Measurements from ENCODE around the gene MCM5. TPM values are rescaled to one million over a fixed set of nuclear protein-coding genes. Genes with fewer than 3 reads are reported as not detected.
A peak's percentile ranks its signal among the peaks of the same experiment; 100 is the strongest.

Gene MCM5
- total RNA-seq, 1 donor from 2014 or later = 8.3 TPM

GRCh38 chr22:35406443-35406842 is 6.5 kb downstream of the MCM5 start:
- Histone ChIP-seq H3K27me3 (ENCODE audit: low read depth) (no peaks in the 10 kb centered on the region), H3K4me1 (no peaks in the 10 kb centered on the region), H3K9me3 (replicated peaks) (no peaks in the 10 kb centered on the region), H3K4me3 (no peak overlapping the region), H3K27ac (replicated peaks) (no peak overlapping the region), H3K36me3 (peaks cover 84% of the 10 kb centered on the region)
- intact Hi-C loops (cut with micrococcal nuclease) = loop anchor here (10.0 kb wide), 1 partner anchor 52 kb away; no protein-coding TSS in a partner anchor
- no peak for TF ChIP-seq CTCF (IDR thresholded peaks at IDR 0.05; ENCODE audit: borderline replicate concordance)
- DNase-seq = no peak

GRCh38 chr22:35407362-35407761 is 7.4 kb downstream of the MCM5 start:
- peaks cover 93% of the 10 kb centered on the region for H3K36me3 ChIP-seq
- DNase-seq = no peak
- no peak overlapping the region for H3K27ac ChIP-seq (replicated peaks)
- H3K9me3 ChIP-seq (replicated peaks) = no peaks in the 10 kb centered on the region
- no peak for TF ChIP-seq CTCF (IDR thresholded peaks at IDR 0.05; ENCODE audit: borderline replicate concordance)
- H3K4me1 ChIP-seq = no peaks in the 10 kb centered on the region
- no peaks in the 10 kb centered on the region for H3K27me3 ChIP-seq (ENCODE audit: low read depth)
- intact Hi-C loops (cut with micrococcal nuclease) = loop anchor here (10.0 kb wide), 1 partner anchor 53 kb away; no protein-coding TSS in a partner anchor
- no peak overlapping the region for H3K4me3 ChIP-seq

GRCh38 chr22:35409783-35410662 is 10.1 kb downstream of the MCM5 start:
- H3K9me3 ChIP-seq (replicated peaks) = no peaks in the 10 kb centered on the region
- H3K4me1 ChIP-seq = no peaks in the 10 kb centered on the region
- DNase-seq = no peak
- H3K4me3 ChIP-seq = no peak overlapping the region
- TF ChIP-seq CTCF (IDR thresholded peaks at IDR 0.05; ENCODE audit: borderline replicate concordance) = no peak
- H3K36me3 ChIP-seq = peaks cover 96% of the 10 kb centered on the region
- peak overlapping the region; percentile 36 for H3K27ac ChIP-seq (replicated peaks)
- intact Hi-C loops (cut with micrococcal nuclease) = loop anchor here (10.0 kb wide), 1 partner anchor 55 kb away; no protein-coding TSS in a partner anchor
- no peaks in the 10 kb centered on the region for H3K27me3 ChIP-seq (ENCODE audit: low read depth)

GRCh38 chr22:35410663-35411034 is 10.7 kb downstream of the MCM5 start:
- H3K4me3 ChIP-seq = no peak overlapping the region
- intact Hi-C loops (cut with micrococcal nuclease) = no loop called here

DNA sequence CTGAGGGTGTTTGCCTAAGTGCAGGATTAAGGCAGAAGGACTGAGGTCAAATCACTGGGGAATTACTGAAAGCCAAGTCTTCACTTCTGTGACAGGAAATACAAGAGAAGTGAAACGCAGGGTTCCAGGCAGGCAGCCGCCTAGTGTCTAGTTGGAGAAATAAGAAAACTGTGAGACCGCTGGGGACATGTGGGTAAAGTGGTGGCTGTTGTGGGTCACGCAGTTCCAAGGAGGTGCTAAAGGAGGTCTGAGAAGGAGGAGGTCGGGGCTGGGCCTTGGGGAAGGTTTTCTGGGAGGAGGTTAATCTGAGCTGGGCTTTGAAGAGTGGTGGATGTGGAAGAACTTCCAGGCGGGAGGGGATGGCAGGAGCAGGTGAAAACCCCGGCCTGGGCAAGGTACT is 11.2 kb downstream of the MCM5 start:
- intact Hi-C loops (cut with micrococcal nuclease) = no loop called here
- DNase-seq = no peak
- no peak overlapping the region for H3K4me3 ChIP-seq
- H3K9me3 ChIP-seq (replicated peaks) = no peaks in the 10 kb centered on the region
- H3K27me3 ChIP-seq (ENCODE audit: low read depth) = no peaks in the 10 kb centered on the region
- H3K27ac ChIP-seq (replicated peaks) = no peak overlapping the region
- TF ChIP-seq CTCF (IDR thresholded peaks at IDR 0.05; ENCODE audit: borderline replicate concordance) = peak; percentile 22
- no peaks in the 10 kb centered on the region for H3K4me1 ChIP-seq
- peaks cover 97% of the 10 kb centered on the region for H3K36me3 ChIP-seq

More at GRCh38 chr22:35410663-35411034, 10.7 kb downstream of the MCM5 start:
- H3K27ac ChIP-seq (replicated peaks) = peak overlapping the region; percentile 36
- H3K4me1 ChIP-seq = no peaks in the 10 kb centered on the region
- peaks cover 95% of the 10 kb centered on the region for H3K36me3 ChIP-seq
- no peak for DNase-seq
- no peaks in the 10 kb centered on the region for H3K27me3 ChIP-seq (ENCODE audit: low read depth)
- no peak for TF ChIP-seq CTCF (IDR thresholded peaks at IDR 0.05; ENCODE audit: borderline replicate concordance)
- no peaks in the 10 kb centered on the region for H3K9me3 ChIP-seq (replicated peaks)

All from left ventricle myocardium inferior (tissue), 1 donor.